ENCODE results near the gene RSU1. TPM values are rescaled to one million over a fixed set of nuclear protein-coding genes. Genes with fewer than 3 reads are reported as not detected.

The RSU1 gene
- total RNA-seq, 4 donors from 2014 or later = 57.5 to 121 (median 81.6) TPM

- ATAC-seq (ENCODE audit: low FRiP score) (no peak), DNase-seq (ENCODE audit: low spot score) (no peak)
- TF ChIP-seq CTCF (IDR thresholded peaks at IDR 0.05) = no peak
Measured at GRCh38 chr10:16689696-16690095, 127.5 kb downstream of the RSU1 start.

- no peak for TF ChIP-seq CTCF (IDR thresholded peaks at IDR 0.05)
- DNase-seq (ENCODE audit: low spot score) (no peak), ATAC-seq (ENCODE audit: low FRiP score) (no peak)
Measured at GRCh38 chr10:16689227-16689626, 128.0 kb downstream of the RSU1 start.

- DNase-seq (ENCODE audit: low spot score) = no peak
- TF ChIP-seq CTCF (IDR thresholded peaks at IDR 0.05) = no peak
- ATAC-seq (ENCODE audit: low FRiP score) = no peak
Measured at GRCh38 chr10:16686054-16686902, 130.9 kb downstream of the RSU1 start.

- no peak for ATAC-seq (ENCODE audit: low FRiP score)
- TF ChIP-seq CTCF (IDR thresholded peaks at IDR 0.05) = no peak
Measured at GRCh38 chr10:16685551-16685950, 131.7 kb downstream of the RSU1 start.

GRCh38 chr10:16681521-16681920 is 135.7 kb downstream of the RSU1 start:
- TF ChIP-seq CTCF (IDR thresholded peaks at IDR 0.05) = no peak
- ATAC-seq (ENCODE audit: low FRiP score) = no peak
- DNase-seq (ENCODE audit: low spot score) = no peak

More at GRCh38 chr10:16685551-16685950, 131.7 kb downstream of the RSU1 start:
- DNase-seq (ENCODE audit: low spot score) = no peak

GRCh38 chr10:16679511-16679910 is 137.7 kb downstream of the RSU1 start:
- no peak for DNase-seq (ENCODE audit: low spot score)
- TF ChIP-seq CTCF (IDR thresholded peaks at IDR 0.05) = no peak
- no peak for ATAC-seq (ENCODE audit: low FRiP score)

- ATAC-seq (ENCODE audit: low FRiP score) = no peak
- no peak for DNase-seq (ENCODE audit: low spot score)
Measured at GRCh38 chr10:16675334-16675733, 141.9 kb downstream of the RSU1 start.

More at GRCh38 chr10:16675334-16675733, 141.9 kb downstream of the RSU1 start:
- TF ChIP-seq CTCF (IDR thresholded peaks at IDR 0.05) = no peak
